GM12878 (cell line): ENCODE data around the gene RHOXF2. TPM values are rescaled to one million over a fixed set of nuclear protein-coding genes. Genes with fewer than 3 reads are reported as not detected.

ENCODE experiments used
- ATAC-seq: fragments of 200-7000 bp; cut with Tn5 transposase; 3 replicates; pipeline ENCODE4 v1.9.1; 2020; ENCODE audit warnings: mild to moderate bottlenecking, moderate library complexity
- BruUV-seq: library from RNA; stranded (reverse); fragments of 400-500 nt; replicated peaks from 2 replicates; lab custom pipeline; 2021; lab: Mats Ljungman, UMichigan
- CTCF ChIA-PET: fragments of 300-600 bp; sonication (Branson Sonifier 250); formaldehyde crosslinking; extraction: SDS; loops from one replicate; lab custom pipeline; 2021; ENCODE audit warnings: inconsistent platforms; lab: Yijun Ruan, JAX
- POLR2A ChIA-PET: fragments of 350-600 bp; formaldehyde crosslinking; extraction: SDS; loops from one replicate; lab custom pipeline; 2021; ENCODE audit warnings: inconsistent platforms; lab: Charles Lee
- RAD21 ChIA-PET: fragments of 300-600 bp; sonication (Branson Sonifier 250); formaldehyde crosslinking; loops from one replicate; lab custom pipeline; 2023; ENCODE audit warnings: antibody characterized with exemption; ENCODE audit not compliant: unreplicated experiment; lab: Charles Lee
- SMC1A ChIA-PET: fragments of 300-600 bp; sonication (Branson Sonifier 250); formaldehyde crosslinking; loops from one replicate; lab custom pipeline; 2023; ENCODE audit not compliant: unreplicated experiment, uncharacterized antibody; lab: Charles Lee
- DNase-seq: peaks from one replicate; pipeline ENCODE4 v3.0.0-alpha.2; 2011; ENCODE audit warnings: low read depth, low spot score
- FAIRE-seq: peaks from 3 replicates; lab custom pipeline; 2011; peaks lifted over from hg19 to GRCh38; lab: Jason Lieb, UNC
- H2AFZ ChIP-seq: 2 replicates; pipeline ENCODE4 v1.6.0; 2011; ENCODE audit warnings: low read depth, low read length, control low read depth; ENCODE audit not compliant: control insufficient read depth
- H3K27ac ChIP-seq: 2 replicates; pipeline ENCODE4 v1.5.1; 2011; ENCODE audit warnings: control low read depth; ENCODE audit not compliant: control insufficient read depth, insufficient read depth
- H3K27me3 ChIP-seq, 2 experiments: replicated peaks in 1 of 2; 2 replicates each; pipeline versions ENCODE4 v1.6.0 to v1.6.1; 2011; ENCODE audit warnings: low read length in 1 of 2; ENCODE audit not compliant: control insufficient read depth in 2 of 2, insufficient read depth in 2 of 2
- H3K36me3 ChIP-seq, 2 experiments: 2 replicates each; pipeline ENCODE4 v1.5.1; 2011; ENCODE audit warnings: low read length in 1 of 2; ENCODE audit not compliant: control insufficient read depth in 2 of 2, insufficient read depth in 2 of 2
- H3K4me1 ChIP-seq: 2 replicates; pipeline ENCODE4 v1.6.1; 2011; ENCODE audit warnings: mild to moderate bottlenecking, low read length, moderate library complexity, mixed read lengths; ENCODE audit not compliant: control insufficient read depth, insufficient read depth
- H3K4me2 ChIP-seq: 2 replicates; pipeline ENCODE4 v1.6.0; 2011; ENCODE audit warnings: control low read depth; ENCODE audit not compliant: control insufficient read depth, insufficient read depth
- H3K4me3 ChIP-seq: fragments of 200-600 bp; sonication (generic); 2 replicates; pipeline ENCODE4 v1.5.1; 2016
- H3K79me2 ChIP-seq: 2 replicates; pipeline ENCODE4 v1.6.0; 2011; ENCODE audit warnings: low read length; ENCODE audit not compliant: control insufficient read depth, insufficient read depth
- H3K9ac ChIP-seq: 2 replicates; pipeline ENCODE4 v1.8.0; 2011; ENCODE audit warnings: low read length, control low read depth, mixed read lengths; ENCODE audit not compliant: control insufficient read depth, insufficient read depth
- H3K9me3 ChIP-seq: replicated peaks from 3 replicates; pipeline ENCODE4 v1.5.1; 2011; ENCODE audit warnings: mild to moderate bottlenecking, low read length; ENCODE audit not compliant: control insufficient read depth, insufficient read depth
- H4K20me1 ChIP-seq: 2 replicates; pipeline ENCODE4 v1.6.0; 2011; ENCODE audit not compliant: control insufficient read depth, insufficient read depth
- ASH2L ChIP-seq: fragments of 300-600, 200-600 bp; sonication (generic); IDR thresholded peaks from 2 replicates; pipeline ENCODE4 v1.6.1; 2017; ENCODE audit warnings: low read depth, mild to moderate bottlenecking, borderline replicate concordance
- BCLAF1 ChIP-seq: fragments of 450-650 bp; IDR thresholded peaks from 2 replicates; pipeline ENCODE4 v1.6.1; 2017; ENCODE audit warnings: antibody characterized with exemption, mild to moderate bottlenecking, moderate library complexity
- BHLHE40 ChIP-seq, 2 experiments: fragments of 450-650 bp in 1 of 2; IDR thresholded peaks; 2 replicates each; pipeline ENCODE4 v1.6.1; 2011 to 2017; ENCODE audit warnings: low read depth in 2 of 2, borderline replicate concordance in 1 of 2, improper control_type of control experiment in 1 of 2, low read length in 1 of 2, mild to moderate bottlenecking in 1 of 2
- EZH2 ChIP-seq: IDR thresholded peaks from 2 replicates; pipeline ENCODE4 v1.6.1; 2012; ENCODE audit warnings: low read depth, mild to moderate bottlenecking, control low read depth, inconsistent platforms, low read length, borderline replicate concordance; ENCODE audit not compliant: control insufficient read depth
- KLF5 ChIP-seq: fragments of 450-650 bp; IDR thresholded peaks from 2 replicates; pipeline ENCODE4 v1.6.1; 2014; ENCODE audit warnings: mild to moderate bottlenecking; ENCODE audit not compliant: partially characterized antibody
- PBX3 ChIP-seq: IDR thresholded peaks from 2 replicates; pipeline ENCODE4 v1.6.1; 2011; ENCODE audit warnings: mild to moderate bottlenecking, low read depth, low read length, moderate library complexity; ENCODE audit not compliant: insufficient replicate concordance
- RELB ChIP-seq: fragments of 450-650 bp; IDR thresholded peaks from 2 replicates; pipeline ENCODE4 v1.6.1; 2017; ENCODE audit warnings: low read depth, mild to moderate bottlenecking, moderate library complexity
- ZBED1 ChIP-seq: IDR thresholded peaks from 2 replicates; pipeline ENCODE4 v1.6.1; 2016; ENCODE audit warnings: borderline replicate concordance
- ZNF687 ChIP-seq: fragments of 450-650 bp; IDR thresholded peaks from 2 replicates; pipeline ENCODE4 v1.6.1; 2017; ENCODE audit warnings: mild to moderate bottlenecking, moderate library complexity
- WGBS: methylation state at CpG from one replicate; pipeline ENCODE4 v1.1.6; 2016; ENCODE audit warnings: low lambda C conversion rate; ENCODE audit not compliant: insufficient replicate concordance, insufficient coverage; ENCODE audit errors: missing lambda C conversion rate; 5-methylcytosine and 5-hydroxymethylcytosine counted together
- in situ Hi-C: fragments of 300-500 bp; cut with MboI; formaldehyde crosslinking; loops from 9 replicates; pipeline ENCODE4 v1.14.3; 2018; ENCODE audit warnings: mixed read lengths
- intact Hi-C: fragments of 100-400 bp; cut with micrococcal nuclease; formaldehyde crosslinking; loops from one replicate; pipeline ENCODE4 v1.14.2; 2022; ENCODE audit not compliant: unreplicated experiment
- polyA plus RNA-seq, 11 experiments: library from polyadenylated mRNA; depleted of rRNA in 4 of 11; unstranded in 6 of 11; stranded (reverse) in 5 of 11; fragments of >200 nt; fragmentation: Nextera tagmentation in 4 of 11; fragmentation: Illumina TruSeq in 1 of 11; extraction: Ambion mirVana in 4 of 11; extraction: Trizol in 1 of 11; gene quantifications; 1 replicate in 1 of 11; 2 replicates in 10 of 11; pipeline versions ENCODE4 v1.2.1 to v1.2.3, GENCODE V29; 2011 to 2016; ENCODE audit warnings: inconsistent platforms in 2 of 11, missing spikeins in 2 of 11, low read depth in 1 of 11
- total RNA-seq, 4 experiments: library from RNA; depleted of rRNA in 3 of 4; stranded (reverse); fragments of >200 nt in 3 of 4; fragmentation: Illumina TruSeq in 1 of 4; extraction: Trizol in 1 of 4; gene quantifications; 2 replicates each; pipeline versions ENCODE4 v1.2.1 to v1.2.3, GENCODE V29; 2013 to 2021

Gene RHOXF2
- total and polyA plus RNA-seq, 10 of the 15 experiments (the other 5 are each of a cell fraction or from before 2014, with no cell fraction given): 0.03 TPM; not detected in 8

GRCh38 chrX:120205816-120206753 lies 47.7 kb downstream of the RHOXF2 start (continued):
- no peak for TF ChIP-seq PBX3

- in situ Hi-C loops (loop anchor here (25.0 kb wide), 1 partner anchor 95 kb away; the partner anchor contains the start of gene RHOXF1), intact Hi-C loops (loop anchor here (10.0 kb wide), 1 partner anchor 172 kb away; no protein-coding TSS in a partner anchor)
- Histone ChIP-seq H3K27me3 (no peaks in the 10 kb centered on the region), H3K9me3 (no peaks in the 10 kb centered on the region), H3K4me2 (no peak overlapping the region), H3K4me1 (no peaks in the 10 kb centered on the region), H2AFZ (no peak overlapping the region), H3K79me2 (no peaks in the 10 kb centered on the region), H3K4me3 (no peak overlapping the region), H4K20me1 (no peaks in the 10 kb centered on the region), H3K9ac (no peak overlapping the region), H3K27ac (no peak overlapping the region), H3K36me3 (no peaks in the 10 kb centered on the region)
- DNase-seq (no peak), FAIRE-seq (no peak), ATAC-seq (no peak)
- ChIA-PET SMC1A (no interaction called here), RAD21 (no interaction called here), POLR2A (no interaction called here), CTCF (no interaction called here)
- no TSS peak for BruUV-seq
- 53% methylated on average over 8 of the region's 8 CpGs for WGBS
- TF ChIP-seq BHLHE40 (IDR thresholded peaks at IDR 0.05; ENCODE audit: borderline replicate concordance in 1 of 2, low read depth in 2 of 2, low read length in 1 of 2): no peak
- TF ChIP-seq BCLAF1: no peak
- no peak for TF ChIP-seq EZH2
- no peak for TF ChIP-seq ZBED1
- TF ChIP-seq ZNF687: no peak
- TF ChIP-seq KLF5: no peak
- TF ChIP-seq RELB: no peak
- TF ChIP-seq ASH2L: no peak
Measured at GRCh38 chrX:120207009-120207605, 48.7 kb downstream of the RHOXF2 start.
